22Rv1 (cell line): ENCODE results near the gene SPIRE1.

Source experiments
- CTCF ChIP-seq: fragments of 450-650 bp; IDR thresholded peaks from 2 replicates; pipeline ENCODE4 v1.5.1; 2017; ENCODE audit warnings: mild to moderate bottlenecking
- ZFX ChIP-seq: fragments of 450-650 bp; IDR thresholded peaks from 2 replicates; pipeline ENCODE4 v1.6.1; 2017; ENCODE audit warnings: antibody characterized with exemption, borderline replicate concordance

DNA sequence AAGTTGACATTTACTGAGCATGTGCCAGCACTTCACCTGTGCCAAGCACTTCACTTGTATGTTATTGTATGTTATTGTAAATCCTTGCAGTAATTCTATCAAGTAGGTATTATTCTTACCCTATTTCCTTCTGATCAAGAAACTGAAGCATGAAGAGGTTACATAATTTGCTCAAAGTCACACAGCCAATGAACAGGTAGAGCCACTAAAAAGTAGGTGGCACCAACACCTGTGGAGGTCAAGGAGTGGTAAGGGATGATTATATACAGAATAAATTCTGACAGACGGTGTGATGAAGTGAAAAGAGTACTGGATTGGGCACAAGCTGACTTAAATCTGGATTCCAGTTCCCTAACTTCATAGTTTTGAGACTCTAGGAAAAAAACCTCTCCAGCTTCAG, 71.0 kb downstream of the SPIRE1 start:
- TF ChIP-seq CTCF, result no peak
- TF ChIP-seq ZFX, result no peak
